ENCODE results near the gene LPP.
A peak's percentile ranks its signal among the peaks of the same experiment; 100 is the strongest.

LPP gene

DNA sequence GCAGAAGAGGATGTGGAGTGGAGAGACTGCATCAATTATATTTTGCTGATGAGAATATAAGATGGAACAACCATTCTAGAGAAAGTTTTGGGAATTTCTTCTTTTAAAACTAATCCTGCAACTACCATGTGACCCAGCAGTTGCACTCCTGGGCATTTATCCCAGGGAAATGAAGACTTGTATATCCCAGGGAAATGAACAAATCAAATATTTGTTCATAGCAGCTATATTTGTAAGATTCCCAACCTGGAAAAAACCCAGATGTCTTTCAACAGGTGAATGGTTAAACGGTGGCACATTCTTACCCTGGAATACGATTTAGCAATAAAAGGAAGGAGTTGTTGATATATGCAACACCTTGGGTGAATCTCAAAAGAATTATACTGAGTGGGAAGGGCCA lies 632.5 kb downstream of the LPP start:
- DNase-seq (ENCODE audit: low read depth in 1 of 2, low spot score in 1 of 2) = no peak
- no peak overlapping the region for H3K4me3 ChIP-seq (replicated peaks; ENCODE audit: insufficient read depth, low read length)
- TF ChIP-seq GABPA (IDR thresholded peaks at IDR 0.05; ENCODE audit: low read depth) (no peak), SPI1 (IDR thresholded peaks at IDR 0.05; ENCODE audit: borderline replicate concordance, low read depth) (no peak), POLR2AphosphoS5 (IDR thresholded peaks at IDR 0.05; ENCODE audit: low read depth) (no peak)
- TF ChIP-seq, protein P1, sequence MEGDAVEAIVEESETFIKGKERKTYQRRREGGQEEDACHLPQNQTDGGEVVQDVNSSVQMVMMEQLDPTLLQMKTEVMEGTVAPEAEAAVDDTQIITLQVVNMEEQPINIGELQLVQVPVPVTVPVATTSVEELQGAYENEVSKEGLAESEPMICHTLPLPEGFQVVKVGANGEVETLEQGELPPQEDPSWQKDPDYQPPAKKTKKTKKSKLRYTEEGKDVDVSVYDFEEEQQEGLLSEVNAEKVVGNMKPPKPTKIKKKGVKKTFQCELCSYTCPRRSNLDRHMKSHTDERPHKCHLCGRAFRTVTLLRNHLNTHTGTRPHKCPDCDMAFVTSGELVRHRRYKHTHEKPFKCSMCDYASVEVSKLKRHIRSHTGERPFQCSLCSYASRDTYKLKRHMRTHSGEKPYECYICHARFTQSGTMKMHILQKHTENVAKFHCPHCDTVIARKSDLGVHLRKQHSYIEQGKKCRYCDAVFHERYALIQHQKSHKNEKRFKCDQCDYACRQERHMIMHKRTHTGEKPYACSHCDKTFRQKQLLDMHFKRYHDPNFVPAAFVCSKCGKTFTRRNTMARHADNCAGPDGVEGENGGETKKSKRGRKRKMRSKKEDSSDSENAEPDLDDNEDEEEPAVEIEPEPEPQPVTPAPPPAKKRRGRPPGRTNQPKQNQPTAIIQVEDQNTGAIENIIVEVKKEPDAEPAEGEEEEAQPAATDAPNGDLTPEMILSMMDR (IDR thresholded peaks at IDR 0.05; ENCODE audit: insufficient read depth, low read length) = no peak
- TF ChIP-seq, protein P2, sequence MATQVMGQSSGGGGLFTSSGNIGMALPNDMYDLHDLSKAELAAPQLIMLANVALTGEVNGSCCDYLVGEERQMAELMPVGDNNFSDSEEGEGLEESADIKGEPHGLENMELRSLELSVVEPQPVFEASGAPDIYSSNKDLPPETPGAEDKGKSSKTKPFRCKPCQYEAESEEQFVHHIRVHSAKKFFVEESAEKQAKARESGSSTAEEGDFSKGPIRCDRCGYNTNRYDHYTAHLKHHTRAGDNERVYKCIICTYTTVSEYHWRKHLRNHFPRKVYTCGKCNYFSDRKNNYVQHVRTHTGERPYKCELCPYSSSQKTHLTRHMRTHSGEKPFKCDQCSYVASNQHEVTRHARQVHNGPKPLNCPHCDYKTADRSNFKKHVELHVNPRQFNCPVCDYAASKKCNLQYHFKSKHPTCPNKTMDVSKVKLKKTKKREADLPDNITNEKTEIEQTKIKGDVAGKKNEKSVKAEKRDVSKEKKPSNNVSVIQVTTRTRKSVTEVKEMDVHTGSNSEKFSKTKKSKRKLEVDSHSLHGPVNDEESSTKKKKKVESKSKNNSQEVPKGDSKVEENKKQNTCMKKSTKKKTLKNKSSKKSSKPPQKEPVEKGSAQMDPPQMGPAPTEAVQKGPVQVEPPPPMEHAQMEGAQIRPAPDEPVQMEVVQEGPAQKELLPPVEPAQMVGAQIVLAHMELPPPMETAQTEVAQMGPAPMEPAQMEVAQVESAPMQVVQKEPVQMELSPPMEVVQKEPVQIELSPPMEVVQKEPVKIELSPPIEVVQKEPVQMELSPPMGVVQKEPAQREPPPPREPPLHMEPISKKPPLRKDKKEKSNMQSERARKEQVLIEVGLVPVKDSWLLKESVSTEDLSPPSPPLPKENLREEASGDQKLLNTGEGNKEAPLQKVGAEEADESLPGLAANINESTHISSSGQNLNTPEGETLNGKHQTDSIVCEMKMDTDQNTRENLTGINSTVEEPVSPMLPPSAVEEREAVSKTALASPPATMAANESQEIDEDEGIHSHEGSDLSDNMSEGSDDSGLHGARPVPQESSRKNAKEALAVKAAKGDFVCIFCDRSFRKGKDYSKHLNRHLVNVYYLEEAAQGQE (IDR thresholded peaks at IDR 0.05; ENCODE audit: insufficient replicate concordance, low read depth) = no peak
- no peak overlapping the region for H3K27ac ChIP-seq (replicated peaks)
- no peaks in the 10 kb centered on the region for H3K27me3 ChIP-seq (ENCODE audit: insufficient read depth, poor library complexity, severe bottlenecking)

DNA sequence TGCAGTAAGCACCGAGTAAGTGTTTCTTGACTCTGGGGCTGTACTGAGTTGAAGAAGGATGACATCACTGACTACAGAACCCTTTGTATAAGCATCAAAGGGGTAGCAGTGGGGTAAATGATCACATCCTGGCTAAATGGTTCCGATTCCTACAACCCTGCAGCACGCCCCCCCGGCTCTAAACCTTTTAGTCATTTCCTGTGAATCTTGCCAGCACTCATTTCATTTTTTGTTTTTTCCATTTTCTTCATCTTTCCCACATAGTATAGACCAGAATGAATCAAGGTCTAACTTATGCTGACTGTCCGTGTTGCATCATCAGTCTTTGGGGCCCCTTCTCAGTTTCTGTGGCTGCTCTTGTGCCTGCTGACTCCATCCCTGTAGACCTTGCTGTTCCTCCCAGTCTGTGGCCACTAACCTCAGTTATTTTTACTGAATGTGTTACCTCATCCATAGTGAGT lies 634.7 kb downstream of the LPP start:
- Histone ChIP-seq H3K4me3 (replicated peaks; ENCODE audit: insufficient read depth, low read length) (no peak overlapping the region), H3K27ac (replicated peaks) (no peak overlapping the region), H3K27me3 (ENCODE audit: insufficient read depth, poor library complexity, severe bottlenecking) (no peaks in the 10 kb centered on the region)
- peak; percentile 65 to 66 for DNase-seq (ENCODE audit: low read depth in 1 of 2, low spot score in 1 of 2)
- TF ChIP-seq POLR2AphosphoS5 (IDR thresholded peaks at IDR 0.05; ENCODE audit: low read depth) = no peak

DNA sequence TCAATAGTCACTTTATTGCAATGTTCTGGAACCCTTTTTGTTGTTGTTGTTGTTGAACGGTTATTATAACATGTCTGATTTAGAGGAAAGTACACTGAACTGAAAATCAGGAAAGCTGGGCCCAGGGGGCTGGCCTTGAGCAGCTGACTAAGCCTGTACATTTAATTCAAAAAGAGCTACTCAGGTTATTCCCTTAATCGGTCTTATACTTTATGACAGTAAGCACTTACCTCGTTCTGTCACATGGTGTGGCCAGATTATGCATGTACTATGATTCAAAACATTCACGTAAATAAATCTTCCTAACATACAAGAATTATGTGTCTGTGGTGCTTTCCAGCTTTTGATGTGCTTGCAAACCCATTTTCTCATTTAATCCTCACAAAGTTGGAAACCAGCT lies 635.3 kb downstream of the LPP start:
- Histone ChIP-seq H3K4me3 (replicated peaks; ENCODE audit: insufficient read depth, low read length) (no peak overlapping the region), H3K27me3 (ENCODE audit: insufficient read depth, poor library complexity, severe bottlenecking) (no peaks in the 10 kb centered on the region), H3K27ac (replicated peaks) (no peak overlapping the region)
- TF ChIP-seq, protein P2 (IDR thresholded peaks at IDR 0.05; ENCODE audit: insufficient replicate concordance, low read depth) = no peak
- TF ChIP-seq POLR2AphosphoS5 (IDR thresholded peaks at IDR 0.05; ENCODE audit: low read depth) = no peak
- TF ChIP-seq SPI1 (IDR thresholded peaks at IDR 0.05; ENCODE audit: borderline replicate concordance, low read depth) = no peak
- no peak for TF ChIP-seq GABPA (IDR thresholded peaks at IDR 0.05; ENCODE audit: low read depth)
- TF ChIP-seq, protein P1 (IDR thresholded peaks at IDR 0.05; ENCODE audit: insufficient read depth, low read length) = no peak
- no peak for DNase-seq (ENCODE audit: low read depth in 1 of 2, low spot score in 1 of 2)

DNA sequence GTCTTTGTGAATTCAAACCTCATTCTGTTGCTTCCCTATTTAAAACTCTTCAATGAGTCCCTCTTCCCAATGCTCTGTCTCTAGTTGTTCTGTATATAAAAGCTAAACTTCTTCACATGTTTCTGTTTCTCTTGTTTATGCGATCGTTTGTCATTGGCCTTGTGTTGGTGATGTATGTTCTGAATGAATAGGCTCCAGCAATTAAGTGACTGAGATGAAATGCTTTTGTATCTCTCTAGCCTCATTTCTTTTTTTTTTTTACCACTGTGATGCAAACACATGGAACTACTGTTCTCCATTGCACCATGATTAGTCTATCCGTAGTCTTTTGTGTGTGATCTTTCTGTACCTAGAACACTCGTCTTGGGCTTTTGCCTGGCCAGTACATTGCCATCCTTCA lies 637.4 kb downstream of the LPP start:
- no peak overlapping the region for H3K27ac ChIP-seq (replicated peaks)
- no peak for TF ChIP-seq SPI1 (IDR thresholded peaks at IDR 0.05; ENCODE audit: borderline replicate concordance, low read depth)
- no peak for TF ChIP-seq POLR2AphosphoS5 (IDR thresholded peaks at IDR 0.05; ENCODE audit: low read depth)
- TF ChIP-seq, protein P2 (IDR thresholded peaks at IDR 0.05; ENCODE audit: insufficient replicate concordance, low read depth) = no peak
- TF ChIP-seq, protein P1 (IDR thresholded peaks at IDR 0.05; ENCODE audit: insufficient read depth, low read length) = no peak
- TF ChIP-seq GABPA (IDR thresholded peaks at IDR 0.05; ENCODE audit: low read depth) = no peak

More for the DNA sequence above, 637.4 kb downstream of the LPP start:
- no peaks in the 10 kb centered on the region for H3K27me3 ChIP-seq (ENCODE audit: insufficient read depth, poor library complexity, severe bottlenecking)
- DNase-seq (ENCODE audit: low read depth in 1 of 2, low spot score in 1 of 2) = no peak
- H3K4me3 ChIP-seq (replicated peaks; ENCODE audit: insufficient read depth, low read length) = no peak overlapping the region
